SK-N-SH (cell line): ENCODE data around the gene ABHD13. TPM values are rescaled to one million over a fixed set of nuclear protein-coding genes. Genes with fewer than 3 reads are reported as not detected.

Experiments
- CTCF ChIA-PET: fragments of 300-600, 350-600 bp; formaldehyde crosslinking; extraction: SDS; loops from one replicate; lab custom pipeline; 2021; lab: Yijun Ruan, JAX
- POLR2A ChIA-PET: fragments of 350-600 bp; sonication (Branson Sonifier 250); formaldehyde crosslinking; extraction: SDS; loops from one replicate; lab custom pipeline; 2020; ENCODE audit warnings: antibody characterized with exemption, inconsistent platforms; lab: Yijun Ruan, JAX
- DNase-seq: peaks from one replicate; pipeline ENCODE4 v3.0.0; 2012
- H2AFZ ChIP-seq: fragments of 200-600 bp; sonication (generic); 2 replicates; pipeline ENCODE4 v1.8.1; 2016; ENCODE audit warnings: antibody characterized with exemption, mild to moderate bottlenecking, low read depth
- H3F3A ChIP-seq: fragments of 200-600 bp; sonication (generic); replicated peaks from 2 replicates; pipeline ENCODE3; 2016; ENCODE audit warnings: antibody characterized with exemption, mild to moderate bottlenecking; ENCODE audit not compliant: insufficient read depth
- H3K27ac ChIP-seq, 2 experiments: fragments of 200-500 bp in 1 of 2; fragments of 200-600 bp in 1 of 2; sonication (Bioruptor generic) in 1 of 2; sonication (generic), shearing (Covaris generic) in 1 of 2; 2 replicates each; pipeline versions ENCODE4 v1.5.1 to v1.6.1; 2014 to 2016; ENCODE audit warnings: low read depth in 2 of 2, inconsistent platforms in 1 of 2, low read length in 1 of 2, mild to moderate bottlenecking in 1 of 2, mixed read lengths in 1 of 2
- H3K27me3 ChIP-seq: fragments of 200-600 bp; sonication (generic), shearing (Covaris generic); 2 replicates; pipeline ENCODE4 v1.6.1; 2016; ENCODE audit warnings: mixed run types; ENCODE audit not compliant: insufficient read depth
- H3K36me3 ChIP-seq, 2 experiments: fragments of 200-500 bp in 1 of 2; fragments of 200-600 bp in 1 of 2; sonication (Bioruptor generic) in 1 of 2; sonication (generic) in 1 of 2; replicated peaks in 1 of 2; 2 replicates each; pipeline versions ENCODE3 to v1.5.1; 2014 to 2016; ENCODE audit warnings: low read length in 1 of 2, mild to moderate bottlenecking in 1 of 2; ENCODE audit not compliant: insufficient read depth in 2 of 2, control insufficient read depth in 1 of 2
- H3K4me1 ChIP-seq, 2 experiments: fragments of 200-500 bp in 1 of 2; fragments of 200-600 bp in 1 of 2; sonication (Bioruptor generic) in 1 of 2; sonication (generic), shearing (Covaris generic) in 1 of 2; 2 replicates each; pipeline versions ENCODE4 v1.5.1 to v1.6.1; 2014 to 2016; ENCODE audit warnings: low read depth in 1 of 2, low read length in 1 of 2, mixed run types in 1 of 2; ENCODE audit not compliant: insufficient read depth in 2 of 2, control insufficient read depth in 1 of 2
- H3K4me2 ChIP-seq: fragments of 200-600 bp; sonication (generic), shearing (Covaris generic); 2 replicates; pipeline ENCODE4 v1.6.1; 2017; ENCODE audit warnings: mixed run types
- H3K4me3 ChIP-seq, 2 experiments: fragments of 200-500 bp in 1 of 2; fragments of 200-600 bp in 1 of 2; sonication (Bioruptor generic) in 1 of 2; sonication (generic), shearing (Covaris generic) in 1 of 2; 2 replicates each; pipeline versions ENCODE4 v1.5.1 to v1.8.1; 2014 to 2016; ENCODE audit warnings: low read depth in 2 of 2, inconsistent platforms in 1 of 2, low read length in 1 of 2, mild to moderate bottlenecking in 1 of 2, mixed read lengths in 1 of 2, moderate library complexity in 1 of 2
- H3K79me2 ChIP-seq: fragments of 200-600 bp; sonication (generic); 2 replicates; pipeline ENCODE4 v1.8.1; 2017; ENCODE audit warnings: mild to moderate bottlenecking; ENCODE audit not compliant: insufficient read depth
- H3K9ac ChIP-seq: fragments of 200-600 bp; sonication (generic); 2 replicates; pipeline ENCODE4 v1.6.1; 2017; ENCODE audit warnings: mixed run types
- H3K9me2 ChIP-seq: fragments of 200-600 bp; sonication (generic); 2 replicates; pipeline ENCODE4 v1.6.1; 2017; ENCODE audit warnings: mixed run types
- H3K9me3 ChIP-seq: fragments of 200-600 bp; sonication (generic); 2 replicates; pipeline ENCODE4 v1.6.1; 2017; ENCODE audit warnings: mixed run types, mild to moderate bottlenecking, moderate library complexity
- H4K20me1 ChIP-seq: fragments of 200-600 bp; sonication (generic); 2 replicates; pipeline ENCODE4 v1.6.1; 2017; ENCODE audit warnings: mild to moderate bottlenecking, mixed run types; ENCODE audit not compliant: insufficient read depth
- CTCF ChIP-seq: fragments of 200-600 bp; sonication (generic); IDR thresholded peaks from 2 replicates; pipeline ENCODE4 v1.6.1; 2017; ENCODE audit warnings: antibody characterized with exemption, mild to moderate bottlenecking, moderate library complexity
- ELF1 ChIP-seq: IDR thresholded peaks from 2 replicates; pipeline ENCODE4 v1.4.0; 2012
- EP300 ChIP-seq, 2 experiments: IDR thresholded peaks; 2 replicates each; pipeline versions ENCODE4 v1.4.0 to v1.6.1; 2012; ENCODE audit warnings: borderline replicate concordance in 1 of 2, low read depth in 1 of 2, low read length in 1 of 2
- EZH2phosphoT487 ChIP-seq: fragments of 200-600 bp; sonication (generic); IDR thresholded peaks from 2 replicates; pipeline ENCODE4 v1.6.1; 2017; ENCODE audit warnings: low read depth, mixed run types, mild to moderate bottlenecking, antibody characterized with exemption, moderate library complexity, borderline replicate concordance
- FOSL2 ChIP-seq: IDR thresholded peaks from 2 replicates; pipeline ENCODE4 v1.4.0; 2012; ENCODE audit warnings: low read depth, mild to moderate bottlenecking, moderate library complexity, borderline replicate concordance
- FOXJ3 ChIP-seq: sonication (generic); formaldehyde crosslinking; IDR thresholded peaks from 2 replicates; pipeline ENCODE4 v1.5.1; 2020; ENCODE audit warnings: mild to moderate bottlenecking, missing genetic modification reagents
- FOXM1 ChIP-seq: IDR thresholded peaks from 2 replicates; pipeline ENCODE4 v1.4.0; 2012; ENCODE audit warnings: low read depth, mild to moderate bottlenecking
- GABPA ChIP-seq: IDR thresholded peaks from 2 replicates; pipeline ENCODE4 v1.4.0; 2012; ENCODE audit warnings: low read depth, mild to moderate bottlenecking
- GATA2 ChIP-seq: sonication (generic); formaldehyde crosslinking; IDR thresholded peaks from 2 replicates; pipeline ENCODE4 v1.5.0; 2020; ENCODE audit warnings: mild to moderate bottlenecking, missing genetic modification reagents
- IRF3 ChIP-seq: fragments of 150-350 bp; IDR thresholded peaks from 2 replicates; pipeline ENCODE4 v1.6.1; 2016; ENCODE audit warnings: mild to moderate bottlenecking, low read depth, low read length
- JUND ChIP-seq: IDR thresholded peaks from 2 replicates; pipeline ENCODE4 v1.4.0; 2012
- MEF2A ChIP-seq: IDR thresholded peaks from 2 replicates; pipeline ENCODE4 v1.4.0; 2012; ENCODE audit warnings: low read depth, borderline replicate concordance
- NFIC ChIP-seq: IDR thresholded peaks from 2 replicates; pipeline ENCODE4 v1.4.0; 2012; ENCODE audit warnings: borderline replicate concordance
- PBX3 ChIP-seq: IDR thresholded peaks from 2 replicates; pipeline ENCODE4; 2012
- POLR2AphosphoS5 ChIP-seq: IDR thresholded peaks from 2 replicates; pipeline ENCODE4 v1.6.1; 2012; ENCODE audit warnings: low read depth, low read length
- RCOR1 ChIP-seq: fragments of 150-350 bp; IDR thresholded peaks from 2 replicates; pipeline ENCODE4 v1.6.1; 2017; ENCODE audit warnings: antibody characterized with exemption, low read length
- RFX5 ChIP-seq: IDR thresholded peaks from 2 replicates; pipeline ENCODE4 v1.6.1; 2012; ENCODE audit warnings: mild to moderate bottlenecking, improper control_type of control experiment, low read length
- RXRA ChIP-seq: IDR thresholded peaks from 2 replicates; pipeline ENCODE4 v1.4.0; 2012; ENCODE audit warnings: low read depth, mild to moderate bottlenecking, borderline replicate concordance
- TAF1 ChIP-seq: IDR thresholded peaks from 2 replicates; pipeline ENCODE4 v1.6.1; 2012; ENCODE audit warnings: low read depth, mild to moderate bottlenecking, low read length, moderate library complexity, borderline replicate concordance
- TCF12 ChIP-seq: IDR thresholded peaks from 2 replicates; pipeline ENCODE4 v1.4.0; 2012
- TEAD4 ChIP-seq: IDR thresholded peaks from 2 replicates; pipeline ENCODE4 v1.4.0; 2012; ENCODE audit warnings: mild to moderate bottlenecking, borderline replicate concordance; ENCODE audit not compliant: insufficient read depth
- USF2 ChIP-seq: fragments of 150-350 bp; IDR thresholded peaks from 2 replicates; pipeline ENCODE4 v1.6.1; 2017; ENCODE audit warnings: antibody characterized with exemption, low read length, low read depth, borderline replicate concordance
- ZBTB33 ChIP-seq: IDR thresholded peaks from 2 replicates; pipeline ENCODE4 v1.4.0; 2012; ENCODE audit warnings: low read depth, borderline replicate concordance
- WGBS: methylation state at CpG from one replicate; pipeline ENCODE4 v1.1.6; 2017; ENCODE audit warnings: low lambda C conversion rate; 5-methylcytosine and 5-hydroxymethylcytosine counted together
- polyA plus RNA-seq, 3 experiments: library from polyadenylated mRNA; depleted of rRNA; stranded (reverse); fragments of >200 nt; gene quantifications; 2 replicates each; pipeline ENCODE4 v1.2.3, GENCODE V29; 2012

Gene ABHD13
- polyA plus RNA-seq, 1 of the 3 experiments (the other 2 are of a cell fraction) = 2.9 TPM

GRCh38 chr13:108278466-108278865, 60.3 kb downstream of the ABHD13 start:
- Histone ChIP-seq H3K27me3 (no peaks in the 10 kb centered on the region), H3K4me1 (no peaks in the 10 kb centered on the region), H3K4me3 (no peak overlapping the region), H3F3A (no peaks in the 10 kb centered on the region), H3K9me3 (no peaks in the 10 kb centered on the region)
- DNase-seq = no peak
- 76% methylated on average over 1 of the region's 1 CpG for WGBS
- TF ChIP-seq IRF3 (no peak), FOXM1 (no peak), NFIC (no peak), TCF12 (no peak), RCOR1 (no peak), RXRA (no peak), TAF1 (no peak), ELF1 (no peak), GABPA (no peak), POLR2AphosphoS5 (no peak), EP300 (IDR thresholded peaks at IDR 0.05; ENCODE audit: borderline replicate concordance in 1 of 2, low read depth in 1 of 2, low read length in 1 of 2) (no peak), FOXJ3 (CRISPR knock-in tag) (no peak), USF2 (no peak), JUND (no peak)
- TF ChIP-seq, all 33 proteins: peak for 0
- H3K27ac ChIP-seq = no peak overlapping the region
- H3K9ac ChIP-seq = no peak overlapping the region
- no peak overlapping the region for H2AFZ ChIP-seq
- H3K36me3 ChIP-seq = no peaks in the 10 kb centered on the region
- ChIA-PET POLR2A (no interaction called here), CTCF (no interaction called here)
- H3K4me2 ChIP-seq = no peak overlapping the region
- H3K9me2 ChIP-seq = no peaks in the 10 kb centered on the region
- H4K20me1 ChIP-seq = no peaks in the 10 kb centered on the region
- H3K79me2 ChIP-seq = no peaks in the 10 kb centered on the region

GRCh38 chr13:108281901-108282300, 63.7 kb downstream of the ABHD13 start:
- Histone ChIP-seq H4K20me1 (no peaks in the 10 kb centered on the region), H3F3A (no peaks in the 10 kb centered on the region), H3K27ac (no peak overlapping the region), H3K4me2 (no peak overlapping the region), H3K4me1 (no peaks in the 10 kb centered on the region), H3K36me3 (no peaks in the 10 kb centered on the region), H3K79me2 (no peaks in the 10 kb centered on the region), H3K9me2 (no peaks in the 10 kb centered on the region), H2AFZ (no peak overlapping the region), H3K9me3 (no peaks in the 10 kb centered on the region), H3K4me3 (no peak overlapping the region), H3K9ac (no peak overlapping the region), H3K27me3 (no peaks in the 10 kb centered on the region)
- no peak for DNase-seq
- POLR2A ChIA-PET = no interaction called here
- CTCF ChIA-PET = no interaction called here
- WGBS = 44% methylated on average over 4 of the region's 4 CpGs
- TF ChIP-seq ZBTB33 (no peak), FOXJ3 (CRISPR knock-in tag) (no peak), EZH2phosphoT487 (no peak), PBX3 (no peak), IRF3 (no peak), CTCF (no peak), GATA2 (CRISPR knock-in tag) (no peak), MEF2A (no peak), TEAD4 (no peak), RFX5 (no peak), FOSL2 (no peak)
